ENCODE data around the gene DDR2.

GRCh38 chr1:162654915-162655620 lies 22.8 kb downstream of the DDR2 start:
- TF ChIP-seq, protein P1, sequence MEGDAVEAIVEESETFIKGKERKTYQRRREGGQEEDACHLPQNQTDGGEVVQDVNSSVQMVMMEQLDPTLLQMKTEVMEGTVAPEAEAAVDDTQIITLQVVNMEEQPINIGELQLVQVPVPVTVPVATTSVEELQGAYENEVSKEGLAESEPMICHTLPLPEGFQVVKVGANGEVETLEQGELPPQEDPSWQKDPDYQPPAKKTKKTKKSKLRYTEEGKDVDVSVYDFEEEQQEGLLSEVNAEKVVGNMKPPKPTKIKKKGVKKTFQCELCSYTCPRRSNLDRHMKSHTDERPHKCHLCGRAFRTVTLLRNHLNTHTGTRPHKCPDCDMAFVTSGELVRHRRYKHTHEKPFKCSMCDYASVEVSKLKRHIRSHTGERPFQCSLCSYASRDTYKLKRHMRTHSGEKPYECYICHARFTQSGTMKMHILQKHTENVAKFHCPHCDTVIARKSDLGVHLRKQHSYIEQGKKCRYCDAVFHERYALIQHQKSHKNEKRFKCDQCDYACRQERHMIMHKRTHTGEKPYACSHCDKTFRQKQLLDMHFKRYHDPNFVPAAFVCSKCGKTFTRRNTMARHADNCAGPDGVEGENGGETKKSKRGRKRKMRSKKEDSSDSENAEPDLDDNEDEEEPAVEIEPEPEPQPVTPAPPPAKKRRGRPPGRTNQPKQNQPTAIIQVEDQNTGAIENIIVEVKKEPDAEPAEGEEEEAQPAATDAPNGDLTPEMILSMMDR (IDR thresholded peaks at IDR 0.05) = no peak
- TF ChIP-seq SMC3 (IDR thresholded peaks at IDR 0.05; ENCODE audit: low read depth, low read length) (no peak), GABPA (IDR thresholded peaks at IDR 0.05; ENCODE audit: low read depth) (no peak), ZBTB33 (IDR thresholded peaks at IDR 0.05; ENCODE audit: borderline replicate concordance, low read depth) (no peak), SIN3A (IDR thresholded peaks at IDR 0.05; ENCODE audit: borderline replicate concordance, low read depth, low read length) (no peak), MAX (IDR thresholded peaks at IDR 0.05; ENCODE audit: low read depth) (no peak), FOXM1 (IDR thresholded peaks at IDR 0.05; ENCODE audit: low read depth) (no peak)
